PC-3 (cell line): ENCODE measurements around the gene PDIA5.

Experiments used
- CTCF ChIP-seq: fragments of 300-600 bp; sonication (generic); conservative IDR thresholded peaks from 2 replicates; pipeline ENCODE4 v1.5.1; 2017; ENCODE audit warnings: antibody characterized with exemption, low read depth, mild to moderate bottlenecking, low read length
- EZH2 ChIP-seq: fragments of 300-600 bp; sonication (generic); IDR thresholded peaks from one replicate; pipeline ENCODE4 v1.6.1; 2017; ENCODE audit warnings: antibody characterized with exemption, mild to moderate bottlenecking, low read length; ENCODE audit not compliant: unreplicated experiment
- EZH2phosphoT487 ChIP-seq: fragments of 300-600 bp; sonication (generic); IDR thresholded peaks from 2 replicates; pipeline ENCODE4 v1.6.1; 2018; ENCODE audit warnings: mild to moderate bottlenecking, antibody characterized with exemption, low read length, borderline replicate concordance

DNA sequence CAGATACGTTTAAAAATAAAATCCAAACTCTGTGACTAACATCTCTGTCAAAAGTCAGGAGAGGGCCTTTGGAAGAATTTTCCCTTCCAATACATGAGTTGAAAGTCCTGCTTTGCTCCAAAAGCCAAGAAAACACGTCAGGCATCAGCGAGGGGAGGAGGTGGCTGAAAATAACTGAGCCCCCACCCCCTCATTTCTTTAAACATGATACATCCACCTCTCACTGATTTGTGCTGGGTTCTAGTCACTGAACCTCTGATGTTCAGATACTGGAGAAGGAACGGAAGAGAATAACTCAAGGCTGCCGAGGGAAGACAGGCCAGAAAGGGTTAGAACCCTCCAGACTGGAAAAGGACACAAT is 29.8 kb upstream of the PDIA5 start:
- TF ChIP-seq CTCF: no peak
- no peak for TF ChIP-seq EZH2phosphoT487
- TF ChIP-seq EZH2: no peak
